Fibroblast of lung (primary cell): ENCODE data around the gene FAM20C. TPM values are rescaled to one million over a fixed set of nuclear protein-coding genes. Genes with fewer than 3 reads are reported as not detected.

ENCODE experiments used
- DNase-seq, 2 donors: peaks; one replicate each; pipeline versions ENCODE4 v3.0.0 to v3.0.0-alpha.2; 2010; ENCODE audit warnings: low read depth in 2 of 2
- H2AFZ ChIP-seq: 2 replicates; pipeline ENCODE4 v1.5.1; 2012; ENCODE audit warnings: low read length, control low read depth, inconsistent platforms
- H3K27ac ChIP-seq: 2 replicates; pipeline ENCODE4 v1.5.1; 2011; ENCODE audit warnings: low read length, control low read depth; ENCODE audit not compliant: insufficient read depth
- H3K27me3 ChIP-seq: 2 replicates; pipeline ENCODE4 v1.5.1; 2011; ENCODE audit warnings: mild to moderate bottlenecking, low read length; ENCODE audit not compliant: control insufficient read depth, insufficient read depth
- H3K36me3 ChIP-seq: 2 replicates; pipeline ENCODE4 v1.5.1; 2011; ENCODE audit warnings: low read length; ENCODE audit not compliant: control insufficient read depth, insufficient read depth
- H3K4me1 ChIP-seq: 2 replicates; pipeline ENCODE4 v1.5.1; 2011; ENCODE audit warnings: low read length; ENCODE audit not compliant: control insufficient read depth, insufficient read depth; ENCODE audit errors: extremely low read depth
- H3K4me2 ChIP-seq: 2 replicates; pipeline ENCODE4 v1.5.1; 2011; ENCODE audit warnings: low read length, control low read depth; ENCODE audit not compliant: insufficient read depth; ENCODE audit errors: extremely low read depth
- H3K4me3 ChIP-seq, 4 experiments: fragments of 200-600 bp in 1 of 4; sonication (generic) in 1 of 4; replicated peaks in 1 of 4; 2 replicates each; pipeline ENCODE4 v1.5.1; 2011 to 2016; ENCODE audit warnings: low read length in 4 of 4, low read depth in 3 of 4, mild to moderate bottlenecking in 3 of 4, control low read depth in 2 of 4, inconsistent platforms in 1 of 4, mixed read lengths in 1 of 4; ENCODE audit not compliant: insufficient read depth in 1 of 4; ENCODE audit errors: control extremely low read depth in 1 of 4
- H3K79me2 ChIP-seq: 2 replicates; pipeline ENCODE4 v1.5.1; 2012; ENCODE audit warnings: mild to moderate bottlenecking, low read length, inconsistent platforms; ENCODE audit not compliant: control insufficient read depth, insufficient read depth
- H3K9ac ChIP-seq: 2 replicates; pipeline ENCODE4 v1.5.1; 2011; ENCODE audit warnings: mild to moderate bottlenecking, low read length, control low read depth; ENCODE audit not compliant: insufficient read depth
- H3K9me3 ChIP-seq: 2 replicates; pipeline ENCODE4 v1.5.1; 2012; ENCODE audit warnings: low read depth, low read length; ENCODE audit not compliant: control insufficient read depth, insufficient read depth
- H4K20me1 ChIP-seq: 2 replicates; pipeline ENCODE4 v1.5.1; 2011; ENCODE audit warnings: low read length; ENCODE audit not compliant: control insufficient read depth, insufficient read depth; ENCODE audit errors: extremely low read depth
- CTCF ChIP-seq, 2 donors: IDR thresholded peaks in 1 of 2; conservative IDR thresholded peaks in 1 of 2; 1 replicate in 1 of 2; 2 replicates in 1 of 2; pipeline ENCODE4 v1.5.1; 2011 to 2012; ENCODE audit warnings: low read length in 2 of 2, control low read depth in 1 of 2, inconsistent platforms in 1 of 2, low read depth in 1 of 2, mild to moderate bottlenecking in 1 of 2
- EZH2 ChIP-seq: IDR thresholded peaks from 2 replicates; pipeline ENCODE4 v1.5.1; 2012; ENCODE audit warnings: low read length, control low read depth, mild to moderate bottlenecking; ENCODE audit errors: missing control alignments
- polyA plus RNA-seq, 2 donors: library from polyadenylated mRNA; depleted of rRNA in 1 of 2; stranded (reverse) in 1 of 2; unstranded in 1 of 2; fragments of >200 nt; gene quantifications; 2 replicates each; pipeline ENCODE4 v1.2.1, GENCODE V29; 2011 to 2012; ENCODE audit warnings: missing spikeins in 1 of 2
- total RNA-seq: library from RNA; depleted of rRNA; stranded (reverse); fragments of >200 nt; gene quantifications from 2 replicates; pipeline ENCODE4 v1.2.1, GENCODE V29; 2014

Gene FAM20C
- total and polyA plus RNA-seq, 2 donors (not counting 1 experiment from before 2014, with no cell fraction given), result 31.8 to 70.7 TPM

GRCh38 chr7:230274-230673, 37.9 kb downstream of the FAM20C start:
- Histone ChIP-seq H3K4me2 (no peak overlapping the region), H3K27me3 (no peaks in the 10 kb centered on the region), H3K4me1 (peaks cover 55% of the 10 kb centered on the region), H3K4me3 (no peak overlapping the region), H3K27ac (peak overlapping the region; percentile 92), H3K79me2 (peaks cover 32% of the 10 kb centered on the region), H4K20me1 (no peaks in the 10 kb centered on the region), H3K36me3 (peaks cover 14% of the 10 kb centered on the region), H3K9ac (no peak overlapping the region), H3K9me3 (no peaks in the 10 kb centered on the region), H2AFZ (no peak overlapping the region)
- TF ChIP-seq CTCF (conservative IDR thresholded peaks at IDR 0.05 in 1 of 2, IDR thresholded peaks at IDR 0.05 in 1 of 2; ENCODE audit: low read depth in 1 of 2, low read length in 2 of 2) (no peak), EZH2 (no peak)
- DNase-seq, result no peak

- Histone ChIP-seq H3K79me2 (peaks cover 37% of the 10 kb centered on the region), H4K20me1 (no peaks in the 10 kb centered on the region)
These were observed 38.9 kb downstream of the FAM20C start for GRCh38 chr7:231030-231857.

More at GRCh38 chr7:231030-231857, 38.9 kb downstream of the FAM20C start:
- Histone ChIP-seq H3K27ac (peak overlapping the region; percentile 95), H3K4me2 (no peak overlapping the region), H3K4me3 (no peak overlapping the region), H2AFZ (no peak overlapping the region), H3K9ac (no peak overlapping the region), H3K27me3 (no peaks in the 10 kb centered on the region), H3K9me3 (no peaks in the 10 kb centered on the region), H3K36me3 (peaks cover 11% of the 10 kb centered on the region), H3K4me1 (peaks cover 55% of the 10 kb centered on the region)
- no peak for TF ChIP-seq EZH2
- peak; percentile 5 to 41 for TF ChIP-seq CTCF (conservative IDR thresholded peaks at IDR 0.05 in 1 of 2, IDR thresholded peaks at IDR 0.05 in 1 of 2; ENCODE audit: low read depth in 1 of 2, low read length in 2 of 2)
- peak in 1 of 2 donors; percentile 49 for DNase-seq
